Natural killer cell (primary cell): Measurements from ENCODE around the gene RELL1. TPM values are rescaled to one million over a fixed set of nuclear protein-coding genes. Genes with fewer than 3 reads are reported as not detected.

ENCODE experiments used
- ATAC-seq, 3 donors: fragments of 150-1000 bp in 2 of 3; fragments of 200-7000 bp in 1 of 3; cut with Tn5 transposase; 1 replicate in 1 of 3; 2 replicates in 2 of 3; pipeline ENCODE4 v1.10.0; 2021; ENCODE audit warnings: mild to moderate bottlenecking in 2 of 3, moderate library complexity in 2 of 3
- DNase-seq, 2 donors: peaks; one replicate each; pipeline versions ENCODE4 v3.0.0 to v3.0.0-alpha.2; 2013 to 2021; ENCODE audit warnings: mixed read lengths in 1 of 2
- H3K27ac ChIP-seq: one replicate; pipeline ENCODE4 v1.5.1; 2013; ENCODE audit warnings: mild to moderate bottlenecking, low read length
- H3K27me3 ChIP-seq: one replicate; pipeline ENCODE4 v1.6.1; 2013; ENCODE audit warnings: low read length; ENCODE audit not compliant: control insufficient read depth, insufficient read depth
- H3K36me3 ChIP-seq: one replicate; pipeline ENCODE4 v1.6.1; 2013; ENCODE audit warnings: low read length; ENCODE audit not compliant: control insufficient read depth, insufficient read depth
- H3K4me1 ChIP-seq: one replicate; pipeline ENCODE4 v1.6.1; 2013; ENCODE audit warnings: low read length; ENCODE audit not compliant: control insufficient read depth, insufficient read depth
- H3K4me3 ChIP-seq: one replicate; pipeline ENCODE4 v1.5.1; 2013; ENCODE audit warnings: low read length
- H3K9me3 ChIP-seq: one replicate; pipeline ENCODE4 v1.6.1; 2013; ENCODE audit warnings: low read length; ENCODE audit not compliant: control insufficient read depth, insufficient read depth
- H3K27ac Mint-ChIP-seq, 2 donors: one replicate each; pipeline ENCODE4 v1.8.0; 2022; ENCODE audit warnings: mild to moderate bottlenecking in 2 of 2, mixed read lengths in 2 of 2, moderate library complexity in 1 of 2
- H3K27me3 Mint-ChIP-seq, 2 donors: one replicate each; pipeline ENCODE4 v1.8.0; 2022; ENCODE audit warnings: low read depth in 2 of 2, mixed read lengths in 2 of 2
- H3K36me3 Mint-ChIP-seq: one replicate; pipeline ENCODE4 v1.8.0; 2022; ENCODE audit warnings: mixed read lengths
- H3K4me1 Mint-ChIP-seq, 2 donors: one replicate each; pipeline ENCODE4 v1.8.0; 2022; ENCODE audit warnings: mixed read lengths in 2 of 2
- H3K4me3 Mint-ChIP-seq: one replicate; pipeline ENCODE4 v1.8.0; 2022; ENCODE audit warnings: mild to moderate bottlenecking, moderate library complexity, mixed read lengths
- H3K9me3 Mint-ChIP-seq, 2 donors: one replicate each; pipeline ENCODE4 v1.8.0; 2022; ENCODE audit warnings: mixed read lengths in 2 of 2
- CTCF ChIP-seq: fragments of 200-600 bp; IDR thresholded peaks from one replicate; pipeline ENCODE4 v1.8.0; 2022; ENCODE audit warnings: antibody characterized with exemption
- WGBS: methylation state at CpG from one replicate; pipeline ENCODE4 v1.1.7; 2013; ENCODE audit warnings: missing lambda C conversion rate; ENCODE audit not compliant: insufficient coverage; 5-methylcytosine and 5-hydroxymethylcytosine counted together
- intact Hi-C: fragments of 100-400 bp; cut with micrococcal nuclease; formaldehyde crosslinking; loops from one replicate; pipeline ENCODE4 v1.14.2; 2022
- total RNA-seq, 4 donors: library from RNA; stranded (reverse); fragments of 120-200 nt in 1 of 4; gene quantifications; one replicate each; pipeline versions ENCODE4 v1.2.3 to v1.2.4, GENCODE V29; 2013 to 2022

Gene RELL1
- total RNA-seq, 3 donors from 2014 or later (not counting 1 experiment from before 2014, with no cell fraction given): 15.2 to 21.3 (median 15.2) TPM

GRCh38 chr4:37599092-37599790, 86.9 kb downstream of the RELL1 start:
- Histone ChIP-seq H3K4me1 (peaks cover 4% of the 10 kb centered on the region), H3K27ac (no peak overlapping the region), H3K36me3 (no peaks in the 10 kb centered on the region), H3K4me3 (no peak overlapping the region), H3K27me3 (no peaks in the 10 kb centered on the region), H3K9me3 (no peaks in the 10 kb centered on the region)
- DNase-seq (no peak), ATAC-seq (no peak)
- no peak for TF ChIP-seq CTCF
- Mint-ChIP-seq H3K4me1 (peaks cover 5 to 6% of the 10 kb centered on the region in 2 donors), H3K9me3 (no peaks in the 10 kb centered on the region), H3K4me3 (no peak overlapping the region), H3K36me3 (no peaks in the 10 kb centered on the region), H3K27ac (no peak overlapping the region), H3K27me3 (peaks cover 0 to 3% of the 10 kb centered on the region in 2 donors)
- WGBS: 94% methylated on average over 8 of the region's 9 CpGs
- intact Hi-C loops: no loop called here

- no peak for TF ChIP-seq CTCF
- Histone ChIP-seq H3K27me3 (no peaks in the 10 kb centered on the region), H3K4me3 (no peak overlapping the region), H3K27ac (no peak overlapping the region), H3K9me3 (no peaks in the 10 kb centered on the region), H3K4me1 (no peaks in the 10 kb centered on the region), H3K36me3 (no peaks in the 10 kb centered on the region)
- no peaks in the 10 kb centered on the region for H3K4me1 Mint-ChIP-seq
- no peak overlapping the region for H3K27ac Mint-ChIP-seq
- H3K27me3 Mint-ChIP-seq: no peaks in the 10 kb centered on the region
- no peak for DNase-seq
- no peaks in the 10 kb centered on the region for H3K36me3 Mint-ChIP-seq
- no peaks in the 10 kb centered on the region for H3K9me3 Mint-ChIP-seq
- no peak overlapping the region for H3K4me3 Mint-ChIP-seq
- no peak for ATAC-seq
- intact Hi-C loops: no loop called here
- WGBS: 94% methylated on average over 4 of the region's 4 CpGs
These were observed 89.1 kb downstream of the RELL1 start for GRCh38 chr4:37597034-37597433.

- intact Hi-C loops: no loop called here
- H3K9me3 Mint-ChIP-seq: no peaks in the 10 kb centered on the region
- H3K27ac Mint-ChIP-seq: no peak overlapping the region
- Histone ChIP-seq H3K9me3 (no peaks in the 10 kb centered on the region), H3K4me3 (no peak overlapping the region), H3K36me3 (no peaks in the 10 kb centered on the region), H3K27me3 (no peaks in the 10 kb centered on the region), H3K27ac (no peak overlapping the region), H3K4me1 (no peaks in the 10 kb centered on the region)
- no peaks in the 10 kb centered on the region for H3K4me1 Mint-ChIP-seq
- DNase-seq: no peak
- H3K4me3 Mint-ChIP-seq: no peak overlapping the region
- WGBS: 92% methylated on average over 12 of the region's 12 CpGs
- no peak for TF ChIP-seq CTCF
- ATAC-seq: no peak
- H3K36me3 Mint-ChIP-seq: no peaks in the 10 kb centered on the region
- no peaks in the 10 kb centered on the region for H3K27me3 Mint-ChIP-seq
These were observed 90.1 kb downstream of the RELL1 start for GRCh38 chr4:37595875-37596680.
